OCI-LY1 (cell line): Measurements from ENCODE around the gene PLXNA2.

Source experiments
- EZH2 ChIP-seq: fragments of 200-600 bp; sonication (generic), shearing (Covaris generic); IDR thresholded peaks from 2 replicates; pipeline ENCODE4 v1.8.0; 2017; ENCODE audit warnings: borderline replicate concordance, mixed run types, mild to moderate bottlenecking, antibody characterized with exemption, low read length, moderate library complexity, mixed read lengths
- TF ChIP-seq, protein P1 (sequence below): fragments of 200-600 bp; sonication (generic), shearing (Covaris generic); IDR thresholded peaks from 2 replicates; pipeline ENCODE4 v1.5.1; 2017; ENCODE audit warnings: mild to moderate bottlenecking, antibody characterized with exemption, low read length, moderate library complexity, mixed read lengths

DNA sequence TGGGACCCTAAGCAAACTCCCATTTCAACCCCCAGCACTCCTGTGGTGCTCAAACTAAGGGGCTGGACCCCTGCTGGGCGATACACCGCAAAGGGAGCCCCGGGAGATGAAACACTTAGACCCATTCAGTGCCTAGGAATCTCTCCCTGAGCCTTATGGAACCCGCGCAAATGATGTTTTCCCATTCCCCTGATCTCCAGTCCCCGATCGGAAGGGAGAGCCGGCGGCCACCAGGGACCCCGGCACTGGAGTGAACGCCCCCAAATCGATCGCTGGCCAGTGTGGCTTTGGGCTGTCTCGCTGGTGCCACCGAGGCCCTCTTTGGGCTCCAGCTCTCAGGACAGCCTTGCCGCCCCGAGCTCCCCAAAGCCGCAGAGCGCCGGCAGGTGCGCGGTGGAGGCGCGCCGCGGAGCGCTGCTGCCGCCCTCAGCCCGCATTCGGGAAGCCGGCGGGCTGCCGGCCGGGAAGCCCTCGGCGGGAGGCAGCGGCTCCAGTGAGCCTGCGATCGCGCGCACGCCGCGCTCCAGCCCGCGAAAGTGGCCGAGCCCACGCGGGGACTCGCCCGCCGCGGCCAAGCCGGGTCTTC is 1.1 kb downstream of the PLXNA2 start:
- TF ChIP-seq, protein P1, sequence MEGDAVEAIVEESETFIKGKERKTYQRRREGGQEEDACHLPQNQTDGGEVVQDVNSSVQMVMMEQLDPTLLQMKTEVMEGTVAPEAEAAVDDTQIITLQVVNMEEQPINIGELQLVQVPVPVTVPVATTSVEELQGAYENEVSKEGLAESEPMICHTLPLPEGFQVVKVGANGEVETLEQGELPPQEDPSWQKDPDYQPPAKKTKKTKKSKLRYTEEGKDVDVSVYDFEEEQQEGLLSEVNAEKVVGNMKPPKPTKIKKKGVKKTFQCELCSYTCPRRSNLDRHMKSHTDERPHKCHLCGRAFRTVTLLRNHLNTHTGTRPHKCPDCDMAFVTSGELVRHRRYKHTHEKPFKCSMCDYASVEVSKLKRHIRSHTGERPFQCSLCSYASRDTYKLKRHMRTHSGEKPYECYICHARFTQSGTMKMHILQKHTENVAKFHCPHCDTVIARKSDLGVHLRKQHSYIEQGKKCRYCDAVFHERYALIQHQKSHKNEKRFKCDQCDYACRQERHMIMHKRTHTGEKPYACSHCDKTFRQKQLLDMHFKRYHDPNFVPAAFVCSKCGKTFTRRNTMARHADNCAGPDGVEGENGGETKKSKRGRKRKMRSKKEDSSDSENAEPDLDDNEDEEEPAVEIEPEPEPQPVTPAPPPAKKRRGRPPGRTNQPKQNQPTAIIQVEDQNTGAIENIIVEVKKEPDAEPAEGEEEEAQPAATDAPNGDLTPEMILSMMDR, result no peak
- TF ChIP-seq EZH2, result no peak
